Neural progenitor cell (in vitro differentiated cells): ENCODE measurements around the gene OAS3.

Source experiments
- CTCF ChIP-seq: fragments of 200-600 bp; sonication (generic); IDR thresholded peaks from 2 replicates; pipeline ENCODE4 v1.5.1; 2017; ENCODE audit warnings: antibody characterized with exemption, mild to moderate bottlenecking
- EZH2 ChIP-seq: fragments of 200-600 bp; sonication (generic); IDR thresholded peaks from 2 replicates; pipeline ENCODE4 v1.6.1; 2017; ENCODE audit warnings: antibody characterized with exemption, mild to moderate bottlenecking, moderate library complexity

GRCh38 chr12:112977641-112978040 is 39.4 kb downstream of the OAS3 start:
- TF ChIP-seq CTCF (no peak), EZH2 (no peak)
